GM21390 (cell line): ENCODE measurements around the gene NELL1.

Experiments
- ATAC-seq: cut with Tn5 transposase; IDR thresholded peaks from one replicate; pipeline ENCODE4 v1.9.1; 2021; ENCODE audit not compliant: unreplicated experiment

Gene NELL1

GRCh38 chr11:21301981-21302380 is 632.6 kb downstream of the NELL1 start:
- no peak for ATAC-seq

- no peak for ATAC-seq
Observed at GRCh38 chr11:21306739-21307358, 637.5 kb downstream of the NELL1 start.

- no peak for ATAC-seq
Observed at GRCh38 chr11:21307874-21308273, 638.5 kb downstream of the NELL1 start.

- ATAC-seq = no peak
Observed at GRCh38 chr11:21316591-21316990, 647.2 kb downstream of the NELL1 start.

- ATAC-seq = no peak
Observed at GRCh38 chr11:21321072-21321471, 651.7 kb downstream of the NELL1 start.

- no peak for ATAC-seq
Observed at GRCh38 chr11:21321530-21321929, 652.1 kb downstream of the NELL1 start.

GRCh38 chr11:21323617-21324016 is 654.2 kb downstream of the NELL1 start:
- no peak for ATAC-seq

- no peak for ATAC-seq
Observed at GRCh38 chr11:21343204-21343603, 673.8 kb downstream of the NELL1 start.

GRCh38 chr11:21346361-21346760 is 677.0 kb downstream of the NELL1 start:
- no peak for ATAC-seq

GRCh38 chr11:21350613-21351012 is 681.2 kb downstream of the NELL1 start:
- ATAC-seq = no peak

- ATAC-seq = no peak
Observed at GRCh38 chr11:21353425-21353824, 684.0 kb downstream of the NELL1 start.

GRCh38 chr11:21364866-21365624 is 695.7 kb downstream of the NELL1 start:
- no peak for ATAC-seq

- no peak for ATAC-seq
Observed at GRCh38 chr11:21369947-21370346, 700.6 kb downstream of the NELL1 start.

- ATAC-seq = no peak
Observed at GRCh38 chr11:21371044-21371443, 701.7 kb downstream of the NELL1 start.

- no peak for ATAC-seq
Observed at GRCh38 chr11:21372672-21373071, 703.3 kb downstream of the NELL1 start.

GRCh38 chr11:21374376-21374775 is 705.0 kb downstream of the NELL1 start:
- ATAC-seq = no peak

- ATAC-seq = no peak
Observed at GRCh38 chr11:21385669-21386440, 716.5 kb downstream of the NELL1 start.

- ATAC-seq = no peak
Observed at GRCh38 chr11:21390430-21390829, 721.0 kb downstream of the NELL1 start.

- no peak for ATAC-seq
Observed at GRCh38 chr11:21396342-21397008, 727.1 kb downstream of the NELL1 start.

GRCh38 chr11:21398195-21398594 is 728.8 kb downstream of the NELL1 start:
- ATAC-seq = no peak

- ATAC-seq = no peak
Observed at GRCh38 chr11:21401496-21401895, 732.1 kb downstream of the NELL1 start.
